ENCODE measurements around the gene TMEM117.

- no peak for TF ChIP-seq CTCF (IDR thresholded peaks at IDR 0.05; ENCODE audit: insufficient read depth, low read depth, low read length)
- TF ChIP-seq EZH2 (IDR thresholded peaks at IDR 0.05; ENCODE audit: insufficient read depth, low read length) = no peak
These were observed 451.7 kb downstream of the TMEM117 start for GRCh38 chr12:44287545-44287944.
